Subcutaneous abdominal adipose tissue (tissue), 5 donors: ENCODE measurements around the gene MT1E.
"Not testable (repeated sequence)": the region's sequence is repeated elsewhere in the genome, so short reads cannot be mapped to it uniquely, and the experiment has no call there.

ENCODE experiments used
- H3K27ac ChIP-seq: one replicate; pipeline ENCODE4 v1.7.0; 2013; ENCODE audit warnings: low read depth, mild to moderate bottlenecking, inconsistent platforms, low read length, moderate library complexity
- H3K27me3 ChIP-seq, 5 donors: one replicate each; pipeline ENCODE4 v1.7.0; 2013; ENCODE audit warnings: low read length in 5 of 5, inconsistent platforms in 1 of 5; ENCODE audit not compliant: control insufficient read depth in 5 of 5, insufficient read depth in 4 of 5
- H3K36me3 ChIP-seq, 5 donors: one replicate each; pipeline ENCODE4 v1.7.0; 2013; ENCODE audit warnings: low read length in 5 of 5; ENCODE audit not compliant: control insufficient read depth in 5 of 5, insufficient read depth in 5 of 5
- H3K4me1 ChIP-seq, 5 donors: one replicate each; pipeline ENCODE4 v1.7.0; 2013; ENCODE audit warnings: low read length in 5 of 5, mild to moderate bottlenecking in 3 of 5, moderate library complexity in 1 of 5; ENCODE audit not compliant: control insufficient read depth in 5 of 5, insufficient read depth in 5 of 5
- H3K4me3 ChIP-seq, 5 donors: one replicate each; pipeline ENCODE4 v1.7.0; 2013; ENCODE audit warnings: low read length in 5 of 5, low read depth in 1 of 5
- H3K9ac ChIP-seq, 5 donors: one replicate each; pipeline ENCODE4 v1.7.0; 2013; ENCODE audit warnings: low read length in 5 of 5, mild to moderate bottlenecking in 4 of 5, moderate library complexity in 3 of 5
- H3K9me3 ChIP-seq, 5 donors: one replicate each; pipeline ENCODE4 v1.7.0; 2013; ENCODE audit warnings: low read length in 5 of 5; ENCODE audit not compliant: control insufficient read depth in 5 of 5
- donor health status: healthy.
- donor health status: healthy.
- donor health status: healthy.
- donor health status: healthy.
- donor health status: healthy.

Gene MT1E

DNA sequence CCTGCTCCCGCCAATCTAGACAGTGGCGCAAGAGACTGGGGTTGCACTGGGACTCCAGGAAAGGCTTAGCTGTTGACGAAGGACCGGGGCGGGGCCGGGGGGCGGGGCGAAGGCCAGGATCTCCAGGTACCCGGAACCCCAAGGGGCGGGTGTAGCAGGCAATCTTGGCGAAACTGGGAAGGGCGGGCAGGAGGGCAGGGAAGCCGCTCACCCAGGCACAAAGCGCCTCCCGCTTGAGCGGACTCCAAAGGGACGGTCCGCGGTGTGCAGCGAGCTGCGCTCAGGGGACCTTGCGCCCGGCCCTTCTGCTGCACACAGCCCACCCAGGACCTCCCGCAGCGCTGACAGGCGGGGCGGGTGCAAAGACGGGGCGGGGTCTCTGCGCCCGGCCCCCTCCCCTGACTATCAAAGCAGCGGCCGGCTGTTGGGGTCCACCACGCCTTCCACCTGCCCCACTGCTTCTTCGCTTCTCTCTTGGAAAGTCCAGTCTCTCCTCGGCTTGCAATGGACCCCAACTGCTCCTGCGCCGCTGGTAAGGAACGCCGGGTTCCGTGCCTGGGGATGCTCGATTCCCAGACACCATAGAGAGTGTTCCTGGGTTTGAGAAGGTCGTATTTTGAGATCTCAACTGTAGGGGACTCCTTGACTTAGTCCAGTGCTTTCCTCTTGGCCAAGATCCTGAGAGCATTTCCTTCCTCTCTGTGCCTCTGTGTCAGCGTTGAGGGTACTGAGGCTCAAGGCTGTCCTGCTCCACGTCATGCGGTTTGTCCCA is 32.2 kb downstream of the MT1E start, which contains the start of gene MT1F:
Gene MT1F (plus strand): TSS at position 405 of the 772 bp plus-strand sequence. CDS start 100 bp downstream, at position 505.
- Histone ChIP-seq H3K9ac (peak within 1 kb of the TSS in 3 of 5 donors; percentile 46 to 57 (median 48)), H3K27me3 (peaks cover 2 to 8% (median 6%) of the 10 kb centered on the region in 5 donors), H3K4me3 (peak within 1 kb of the TSS; percentile 59 to 71 (median 66)), H3K9me3 (no peaks in the 10 kb centered on the region), H3K36me3 (no peaks in the 10 kb centered on the region), H3K27ac (no peak within 1 kb of the TSS), H3K4me1 (peaks cover 5 to 29% (median 24%) of the 10 kb centered on the region in 5 donors)

DNA sequence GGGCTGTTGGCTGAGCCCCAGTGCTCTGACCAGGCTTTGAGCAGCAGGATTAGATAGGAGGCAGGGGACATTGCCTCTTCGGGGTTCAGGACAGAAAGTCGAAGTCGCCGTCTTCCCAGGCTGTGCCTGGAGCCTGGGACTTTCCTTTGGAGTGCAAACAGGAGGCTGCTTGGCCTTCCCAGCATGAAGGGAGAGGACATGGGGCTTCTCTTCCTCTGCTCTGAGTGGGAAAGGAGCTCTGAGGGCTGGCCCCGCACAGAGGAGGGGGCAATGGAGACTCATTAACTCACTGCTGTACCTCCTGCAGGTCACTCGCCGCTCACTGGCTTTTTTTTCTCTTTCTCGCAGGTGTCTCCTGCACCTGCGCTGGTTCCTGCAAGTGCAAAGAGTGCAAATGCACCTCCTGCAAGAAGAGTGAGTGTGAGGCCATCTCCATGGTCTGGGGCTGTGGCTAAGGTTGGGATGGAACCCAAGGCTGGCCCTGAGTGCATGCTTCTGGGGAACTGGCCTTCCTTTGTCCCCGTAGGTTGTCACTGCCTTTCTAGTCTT is 32.8 kb downstream of the MT1E start:
- no peak overlapping the region for H3K27ac ChIP-seq

DNA sequence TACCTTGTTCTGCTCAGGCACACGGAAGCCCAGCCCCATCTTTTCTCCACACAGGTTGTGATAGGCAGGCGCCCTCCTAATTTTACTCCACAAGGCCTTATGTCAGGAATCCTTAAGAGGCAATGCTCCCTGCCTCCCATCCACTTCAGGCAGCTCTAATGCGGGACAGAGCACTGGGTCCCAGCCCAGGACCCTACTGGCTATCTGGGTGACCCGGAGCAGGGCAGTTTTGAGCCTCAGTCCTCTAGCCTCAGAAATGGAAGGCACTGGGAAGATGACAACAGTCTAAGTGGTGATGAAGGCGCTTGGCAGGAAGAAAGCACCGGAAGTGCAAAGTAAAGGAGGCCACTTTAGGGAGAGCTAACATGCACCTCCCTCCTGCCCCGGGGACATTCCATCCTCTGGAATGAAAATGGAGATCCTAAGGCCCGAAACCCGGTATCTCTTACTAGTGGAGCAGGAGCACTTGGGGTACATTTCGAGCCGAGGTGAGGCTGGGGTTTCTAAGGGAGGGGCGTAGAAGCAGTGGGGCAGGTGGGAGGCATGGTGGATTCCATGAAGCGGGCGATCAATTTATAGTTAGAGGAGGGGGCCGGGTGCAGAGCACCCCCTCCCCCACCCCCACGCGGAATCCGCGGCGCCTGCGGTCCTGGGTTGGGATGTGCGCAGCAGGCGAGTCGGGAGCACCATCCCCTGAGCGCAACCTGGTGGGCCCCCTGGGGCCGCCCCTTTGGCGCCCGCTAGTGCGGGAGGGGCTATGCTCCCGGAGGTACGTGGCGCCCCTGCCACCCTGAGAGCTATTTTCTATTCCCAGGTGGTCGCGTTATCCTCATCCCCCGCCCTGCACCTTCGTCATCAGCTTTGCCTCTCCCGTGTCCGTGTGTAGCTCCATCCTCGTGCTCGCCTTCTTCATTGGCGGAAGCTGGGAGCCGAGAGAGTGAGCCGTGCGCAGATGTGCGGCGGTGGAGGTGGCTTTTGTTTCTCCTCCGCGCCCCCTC is 37.1 kb downstream of the MT1E start:
- H3K4me1 ChIP-seq: peaks cover 3 to 18% (median 14%) of the 10 kb centered on the region in 5 donors
- peaks cover 4 to 17% (median 13%) of the 10 kb centered on the region in 5 donors for H3K27me3 ChIP-seq
- no peak overlapping the region for H3K9ac ChIP-seq
- no peak overlapping the region for H3K27ac ChIP-seq
- H3K36me3 ChIP-seq: no peaks in the 10 kb centered on the region
- H3K9me3 ChIP-seq: no peaks in the 10 kb centered on the region
- no peak overlapping the region for H3K4me3 ChIP-seq

More for the DNA sequence above, 32.8 kb downstream of the MT1E start:
- Histone ChIP-seq H3K27me3 (peaks cover 4 to 13% (median 11%) of the 10 kb centered on the region in 5 donors), H3K9ac (peak overlapping the region in 3 of 5 donors; percentile 46 to 57 (median 48)), H3K9me3 (no peaks in the 10 kb centered on the region), H3K4me1 (peaks cover 5 to 22% (median 18%) of the 10 kb centered on the region in 5 donors), H3K36me3 (no peaks in the 10 kb centered on the region), H3K4me3 (peak overlapping the region; percentile 59 to 71 (median 66))

- H3K27me3 ChIP-seq: peaks cover 4 to 30% (median 26%) of the 10 kb centered on the region in 5 donors
- no peak overlapping the region for H3K9ac ChIP-seq
- H3K9me3 ChIP-seq: no peaks in the 10 kb centered on the region
- H3K36me3 ChIP-seq: no peaks in the 10 kb centered on the region
- peaks cover 0 to 17% (median 11%) of the 10 kb centered on the region in 5 donors for H3K4me1 ChIP-seq
- no peak overlapping the region for H3K4me3 ChIP-seq
- H3K27ac ChIP-seq: no peak overlapping the region
Observed at GRCh38 chr16:56664506-56664905, 38.9 kb downstream of the MT1E start.

GRCh38 chr16:56665286-56666261 is 40.0 kb downstream of the MT1E start:
- H3K9me3 ChIP-seq, H3K27ac ChIP-seq, H3K9ac ChIP-seq, H3K36me3 ChIP-seq, H3K4me3 ChIP-seq: not testable (repeated sequence)
- Histone ChIP-seq H3K27me3 (peaks cover 4 to 39% (median 26%) of the 10 kb centered on the region in 5 donors), H3K4me1 (peaks cover 0 to 24% (median 17%) of the 10 kb centered on the region in 5 donors)

- peaks cover 0 to 21% (median 17%) of the 10 kb centered on the region in 5 donors for H3K4me1 ChIP-seq
- H3K36me3 ChIP-seq: no peaks in the 10 kb centered on the region
- peaks cover 1 to 34% (median 22%) of the 10 kb centered on the region in 5 donors for H3K27me3 ChIP-seq
- H3K4me3 ChIP-seq: peak within 1 kb of the TSS in 4 of 5 donors; percentile 17 to 41 (median 26)
- no peaks in the 10 kb centered on the region for H3K9me3 ChIP-seq
- H3K9ac ChIP-seq: no peak within 1 kb of the TSS
- no peak within 1 kb of the TSS for H3K27ac ChIP-seq
Observed at GRCh38 chr16:56667581-56668571, 42.3 kb downstream of the MT1E start, which contains the start of gene MT1G. Gene MT1G, minus strand, starts transcription at chr16:56668065. Its CDS starts 72 bp downstream, at chr16:56667993.

DNA sequence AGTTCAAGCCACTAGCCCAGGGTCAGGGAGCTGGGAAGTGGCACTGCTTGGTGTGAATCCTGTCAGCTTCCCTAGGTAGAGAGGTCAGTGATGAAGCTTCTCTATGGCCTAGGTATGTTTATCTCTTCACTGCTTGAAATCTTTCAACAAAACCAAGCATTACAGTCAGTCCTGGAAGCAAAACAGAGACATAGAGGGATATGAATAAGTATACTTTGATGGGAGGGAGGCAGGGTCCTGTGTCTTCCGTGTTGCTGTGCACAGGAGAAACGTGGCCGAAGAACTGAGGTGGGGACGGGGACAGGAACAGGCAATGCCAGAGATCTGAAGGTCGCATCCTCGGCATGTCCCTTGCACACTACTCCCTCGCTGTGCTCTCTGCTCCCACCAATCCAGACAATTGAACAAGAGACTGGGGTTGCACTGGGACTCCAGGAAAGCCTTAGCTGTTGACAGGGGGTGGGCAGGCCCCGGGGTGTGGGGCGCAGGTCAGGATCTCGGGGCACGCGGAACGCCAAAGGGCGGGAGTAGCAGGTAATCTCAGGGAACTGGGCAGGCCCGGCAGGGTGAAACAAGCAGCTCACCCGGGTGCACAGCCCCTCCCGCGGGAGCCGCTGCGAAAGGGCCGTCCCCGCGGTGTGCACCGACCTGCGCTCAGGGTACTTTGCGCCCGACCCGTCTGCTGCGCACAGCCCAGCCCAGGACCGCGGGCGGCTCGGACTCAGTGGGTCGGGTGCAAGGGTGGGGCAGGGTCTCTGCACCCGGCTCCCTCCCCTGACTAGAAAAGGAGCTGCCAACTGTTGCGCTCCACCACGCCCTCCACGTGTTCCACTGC is 43.6 kb downstream of the MT1E start, which contains the start of gene MT1H:
Gene MT1H (plus strand): TSS at position 810 of the 835 bp plus-strand sequence. CDS start 71 bp downstream, outside the sequence.
- H3K27me3 ChIP-seq: peaks cover 0 to 28% (median 19%) of the 10 kb centered on the region in 5 donors
- no peak within 1 kb of the TSS for H3K27ac ChIP-seq
- H3K9me3 ChIP-seq: no peaks in the 10 kb centered on the region
- H3K9ac ChIP-seq: no peak within 1 kb of the TSS
- H3K4me3 ChIP-seq: no peak within 1 kb of the TSS
- no peaks in the 10 kb centered on the region for H3K36me3 ChIP-seq
- peaks cover 0 to 21% (median 17%) of the 10 kb centered on the region in 5 donors for H3K4me1 ChIP-seq
